ENCODE results near the gene LIMK1.

GRCh38 chr7:74165867-74166593, 82.4 kb downstream of the LIMK1 start:
- TF ChIP-seq CTCF (IDR thresholded peaks at IDR 0.05; ENCODE audit: low read depth, low read length) (no peak), POLR2A (IDR thresholded peaks at IDR 0.05; ENCODE audit: extremely low read depth, insufficient read length) (no peak), MAX (IDR thresholded peaks at IDR 0.05; ENCODE audit: low read depth, low read length) (no peak)

All from NB4 (cell line).